A549 (cell line): ENCODE measurements around the gene GLB1L3. TPM values are rescaled to one million over a fixed set of nuclear protein-coding genes. Genes with fewer than 3 reads are reported as not detected.

Source experiments
- ATAC-seq, 2 experiments: fragments of 200-7000 bp in 1 of 2; fragments of >200 bp in 1 of 2; cut with Nextera tagmentation in 1 of 2; cut with Tn5 transposase in 1 of 2; 3 replicates each; pipeline versions ENCODE4 v1.8.0 to v1.9.1; 2018 to 2020; ENCODE audit warnings: mild to moderate bottlenecking in 1 of 2, moderate library complexity in 1 of 2
- CTCF ChIA-PET: fragments of 300-600 bp; sonication (Branson Sonifier 250); formaldehyde crosslinking; extraction: SDS; loops from one replicate; lab custom pipeline; 2021; ENCODE audit warnings: antibody characterized with exemption, inconsistent platforms; lab: Yijun Ruan, JAX
- POLR2A ChIA-PET: fragments of 350-600 bp; formaldehyde crosslinking; extraction: SDS; loops from one replicate; lab custom pipeline; 2021; ENCODE audit warnings: antibody characterized with exemption, inconsistent platforms; lab: Yijun Ruan, JAX
- DNase-seq, 2 experiments: peaks; one replicate each; pipeline versions ENCODE4 v3.0.0 to v3.0.0-alpha.2; 2011 to 2016; ENCODE audit warnings: low read depth in 1 of 2, low spot score in 1 of 2
- FAIRE-seq: peaks from 2 replicates; lab custom pipeline; 2011; peaks lifted over from hg19 to GRCh38; lab: Jason Lieb, UNC
- H3K27ac ChIP-seq, 2 experiments: fragments of >200 bp; sonication (Bioruptor Twin); formaldehyde crosslinking; 3 replicates each; pipeline ENCODE4 v1.5.1; 2016 to 2017
- H3K4me1 ChIP-seq: fragments of >200 bp; sonication (Bioruptor Twin); formaldehyde crosslinking; 3 replicates; pipeline ENCODE4 v1.6.1; 2016
- H3K4me2 ChIP-seq: fragments of >200 bp; sonication (Bioruptor Twin); formaldehyde crosslinking; 3 replicates; pipeline ENCODE4 v1.6.1; 2016
- H3K4me3 ChIP-seq: fragments of >200 bp; sonication (Bioruptor Twin); formaldehyde crosslinking; 3 replicates; pipeline ENCODE4 v1.5.1; 2016
- H3K9me3 ChIP-seq: fragments of >200 bp; sonication (Bioruptor Twin); formaldehyde crosslinking; 3 replicates; pipeline ENCODE4 v1.6.1; 2016
- BHLHE40 ChIP-seq: IDR thresholded peaks from 2 replicates; pipeline ENCODE4 v1.6.1; 2012; ENCODE audit warnings: low read depth, low read length, inconsistent platforms
- CBX8 ChIP-seq: fragments of 200-600 bp; sonication (generic); IDR thresholded peaks from 2 replicates; pipeline ENCODE4 v1.6.1; 2016
- CEBPB ChIP-seq, 2 experiments: fragments of >200 bp in 1 of 2; sonication (Bioruptor Twin) in 1 of 2; formaldehyde crosslinking in 1 of 2; IDR thresholded peaks; 2 replicates each; pipeline ENCODE4 v1.6.1; 2012 to 2016
- CHD4 ChIP-seq: fragments of 200-600 bp; sonication (generic); IDR thresholded peaks from 2 replicates; pipeline ENCODE4 v1.6.1; 2016; ENCODE audit warnings: antibody characterized with exemption, mild to moderate bottlenecking, borderline replicate concordance
- EHF ChIP-seq: fragments of 250-450 bp; sonication (Bioruptor Pico); IDR thresholded peaks from 2 replicates; pipeline ENCODE4 v1.5.0; 2020; ENCODE audit warnings: mild to moderate bottlenecking
- EHMT2 ChIP-seq: fragments of 200-600 bp; sonication (generic); IDR thresholded peaks from 2 replicates; pipeline ENCODE4 v1.6.1; 2016; ENCODE audit warnings: antibody characterized with exemption, low read depth, mild to moderate bottlenecking, moderate library complexity
- ELK1 ChIP-seq: fragments of 150-350 bp; IDR thresholded peaks from 2 replicates; pipeline ENCODE4 v1.6.1; 2014; ENCODE audit warnings: low read depth, mild to moderate bottlenecking, low read length
- EP300 ChIP-seq, 2 experiments: fragments of >200 bp; sonication (Bioruptor Twin); formaldehyde crosslinking; IDR thresholded peaks; 2 replicates in 1 of 2; 3 replicates in 1 of 2; pipeline ENCODE4 v1.6.1; 2016 to 2017
- ESRRA ChIP-seq: fragments of 150-350 bp; IDR thresholded peaks from 2 replicates; pipeline ENCODE4 v1.6.1; 2014; ENCODE audit warnings: mild to moderate bottlenecking, low read length, borderline replicate concordance
- FOSB ChIP-seq: fragments of 250-450 bp; sonication (Bioruptor Pico); IDR thresholded peaks from 2 replicates; pipeline ENCODE4 v1.5.0; 2020; ENCODE audit warnings: mild to moderate bottlenecking, moderate library complexity
- HEYL ChIP-seq: fragments of 250-450 bp; sonication (Bioruptor Pico); IDR thresholded peaks from 2 replicates; pipeline ENCODE4 v1.8.0; 2021; ENCODE audit warnings: mild to moderate bottlenecking, moderate library complexity
- HMGXB4 ChIP-seq: fragments of 250-450 bp; sonication (Bioruptor Pico); IDR thresholded peaks from 2 replicates; pipeline ENCODE4 v1.5.0; 2021; ENCODE audit warnings: mild to moderate bottlenecking, moderate library complexity, borderline replicate concordance
- HOXB5 ChIP-seq: fragments of 250-450 bp; sonication (Bioruptor Pico); IDR thresholded peaks from 2 replicates; pipeline ENCODE4 v1.5.0; 2020; ENCODE audit warnings: mild to moderate bottlenecking, moderate library complexity
- KDM1A ChIP-seq: fragments of 200-600 bp; sonication (generic); IDR thresholded peaks from 2 replicates; pipeline ENCODE4 v1.6.1; 2016; ENCODE audit warnings: low read depth, mild to moderate bottlenecking
- KDM5A ChIP-seq: fragments of 200-600 bp; sonication (generic); IDR thresholded peaks from 2 replicates; pipeline ENCODE4 v1.6.1; 2016; ENCODE audit warnings: antibody characterized with exemption, mild to moderate bottlenecking
- MAZ ChIP-seq: fragments of 150-350 bp; IDR thresholded peaks from 2 replicates; pipeline ENCODE4 v1.6.1; 2014; ENCODE audit warnings: antibody characterized with exemption, low read depth, low read length, borderline replicate concordance
- POLR2A ChIP-seq: IDR thresholded peaks from 2 replicates; pipeline ENCODE4 v1.6.1; 2012; ENCODE audit warnings: mild to moderate bottlenecking, low read length
- POLR2AphosphoS2 ChIP-seq: conservative IDR thresholded peaks from 2 replicates; pipeline ENCODE4 v1.6.1; 2012; ENCODE audit warnings: low read length, improper control_type of control experiment, inconsistent platforms
- RARB ChIP-seq: fragments of 250-450 bp; sonication (Bioruptor Pico); IDR thresholded peaks from 2 replicates; pipeline ENCODE4 v1.8.0; 2021; ENCODE audit warnings: mild to moderate bottlenecking, moderate library complexity
- ZFP36 ChIP-seq: fragments of 450-650 bp; IDR thresholded peaks from 2 replicates; pipeline ENCODE4 v1.6.1; 2014; ENCODE audit warnings: borderline replicate concordance; ENCODE audit not compliant: partially characterized antibody
- ZSCAN20 ChIP-seq: fragments of 250-450 bp; sonication (Bioruptor Pico); IDR thresholded peaks from 2 replicates; pipeline ENCODE4 v1.8.0; 2022; ENCODE audit warnings: mild to moderate bottlenecking, moderate library complexity
- WGBS: methylation state at CpG from one replicate; pipeline ENCODE4 v1.1.6; 2017; ENCODE audit errors: missing lambda C conversion rate; 5-methylcytosine and 5-hydroxymethylcytosine counted together
- polyA plus RNA-seq, 4 experiments: library from polyadenylated mRNA; depleted of rRNA in 3 of 4; stranded (reverse); fragments of >200 nt; fragmentation: RNase III in 1 of 4; extraction: RNeasy Plus Mini Kit Qiagen cat#74134 plus additional on column Dnase treatment in 1 of 4; gene quantifications; 2 replicates in 3 of 4; 3 replicates in 1 of 4; pipeline ENCODE4 v1.2.3, GENCODE V29; 2011 to 2017
- TF ChIP-seq, protein P1 (sequence below): fragments of 200-600 bp; sonication (generic); IDR thresholded peaks from 2 replicates; pipeline ENCODE4 v1.6.1; 2016; ENCODE audit warnings: antibody characterized with exemption, mild to moderate bottlenecking, moderate library complexity

Gene GLB1L3
- polyA plus RNA-seq, 2 of the 4 experiments (the other 2 are of a cell fraction): not detected

DNA sequence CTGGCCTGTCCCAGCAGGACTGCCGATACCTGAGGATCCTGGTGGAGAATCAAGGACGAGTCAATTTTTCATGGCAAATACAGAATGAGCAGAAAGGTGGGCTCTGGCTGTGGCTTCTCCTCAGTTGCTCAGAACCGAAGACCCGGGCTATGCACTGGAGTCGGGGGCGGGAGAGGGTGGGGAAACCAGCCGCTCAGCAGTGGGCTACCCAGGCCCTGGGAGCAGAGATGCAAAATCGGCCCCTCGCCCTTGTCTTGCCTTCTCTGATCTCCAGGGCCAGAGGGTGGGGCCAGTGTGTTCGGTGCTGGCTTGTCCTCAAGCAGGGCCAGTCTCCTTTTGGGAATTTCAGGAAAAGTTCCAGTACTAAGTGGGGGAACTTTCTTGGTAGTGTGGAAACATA, 37.2 kb downstream of the GLB1L3 start:
- ChIA-PET CTCF (no interaction called here), POLR2A (no interaction called here)
- no peaks in the 10 kb centered on the region for H3K4me1 ChIP-seq
- H3K9me3 ChIP-seq: no peaks in the 10 kb centered on the region
- H3K4me3 ChIP-seq: no peak overlapping the region
- ATAC-seq: no peak
- no peak for FAIRE-seq
- H3K4me2 ChIP-seq: no peak overlapping the region
- no peak for DNase-seq
- no peak overlapping the region for H3K27ac ChIP-seq
- whole genome bisulfite sequencing: 55% methylated on average over 2 of the region's 10 CpGs
- TF ChIP-seq HMGXB4 (CRISPR knock-in tag): no peak

GRCh38 chr11:134313821-134314607, 37.8 kb downstream of the GLB1L3 start:
- POLR2A ChIA-PET: no interaction called here
- no peak overlapping the region for H3K4me3 ChIP-seq
- ATAC-seq: 0 out of 6 replicates have a peak, but pooled peaks of 1 of the 2 experiments have one; percentile 34
- no peaks in the 10 kb centered on the region for H3K4me1 ChIP-seq
- FAIRE-seq: no peak
- H3K27ac ChIP-seq: no peak overlapping the region
- TF ChIP-seq, protein P1, sequence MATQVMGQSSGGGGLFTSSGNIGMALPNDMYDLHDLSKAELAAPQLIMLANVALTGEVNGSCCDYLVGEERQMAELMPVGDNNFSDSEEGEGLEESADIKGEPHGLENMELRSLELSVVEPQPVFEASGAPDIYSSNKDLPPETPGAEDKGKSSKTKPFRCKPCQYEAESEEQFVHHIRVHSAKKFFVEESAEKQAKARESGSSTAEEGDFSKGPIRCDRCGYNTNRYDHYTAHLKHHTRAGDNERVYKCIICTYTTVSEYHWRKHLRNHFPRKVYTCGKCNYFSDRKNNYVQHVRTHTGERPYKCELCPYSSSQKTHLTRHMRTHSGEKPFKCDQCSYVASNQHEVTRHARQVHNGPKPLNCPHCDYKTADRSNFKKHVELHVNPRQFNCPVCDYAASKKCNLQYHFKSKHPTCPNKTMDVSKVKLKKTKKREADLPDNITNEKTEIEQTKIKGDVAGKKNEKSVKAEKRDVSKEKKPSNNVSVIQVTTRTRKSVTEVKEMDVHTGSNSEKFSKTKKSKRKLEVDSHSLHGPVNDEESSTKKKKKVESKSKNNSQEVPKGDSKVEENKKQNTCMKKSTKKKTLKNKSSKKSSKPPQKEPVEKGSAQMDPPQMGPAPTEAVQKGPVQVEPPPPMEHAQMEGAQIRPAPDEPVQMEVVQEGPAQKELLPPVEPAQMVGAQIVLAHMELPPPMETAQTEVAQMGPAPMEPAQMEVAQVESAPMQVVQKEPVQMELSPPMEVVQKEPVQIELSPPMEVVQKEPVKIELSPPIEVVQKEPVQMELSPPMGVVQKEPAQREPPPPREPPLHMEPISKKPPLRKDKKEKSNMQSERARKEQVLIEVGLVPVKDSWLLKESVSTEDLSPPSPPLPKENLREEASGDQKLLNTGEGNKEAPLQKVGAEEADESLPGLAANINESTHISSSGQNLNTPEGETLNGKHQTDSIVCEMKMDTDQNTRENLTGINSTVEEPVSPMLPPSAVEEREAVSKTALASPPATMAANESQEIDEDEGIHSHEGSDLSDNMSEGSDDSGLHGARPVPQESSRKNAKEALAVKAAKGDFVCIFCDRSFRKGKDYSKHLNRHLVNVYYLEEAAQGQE: no peak
- no peak for TF ChIP-seq MAZ
- no peak for TF ChIP-seq ZFP36
- TF ChIP-seq FOSB: no peak
- no peak for TF ChIP-seq HOXB5 (CRISPR knock-in tag)
- no peak for TF ChIP-seq CHD4
- TF ChIP-seq KDM5A: no peak
- TF ChIP-seq, all 56 proteins: peak for 0
- CTCF ChIA-PET: no interaction called here
- WGBS: 46% methylated on average over 9 of the region's 9 CpGs
- Histone ChIP-seq H3K4me2 (no peak overlapping the region), H3K9me3 (no peaks in the 10 kb centered on the region)
- no peak for DNase-seq

DNA sequence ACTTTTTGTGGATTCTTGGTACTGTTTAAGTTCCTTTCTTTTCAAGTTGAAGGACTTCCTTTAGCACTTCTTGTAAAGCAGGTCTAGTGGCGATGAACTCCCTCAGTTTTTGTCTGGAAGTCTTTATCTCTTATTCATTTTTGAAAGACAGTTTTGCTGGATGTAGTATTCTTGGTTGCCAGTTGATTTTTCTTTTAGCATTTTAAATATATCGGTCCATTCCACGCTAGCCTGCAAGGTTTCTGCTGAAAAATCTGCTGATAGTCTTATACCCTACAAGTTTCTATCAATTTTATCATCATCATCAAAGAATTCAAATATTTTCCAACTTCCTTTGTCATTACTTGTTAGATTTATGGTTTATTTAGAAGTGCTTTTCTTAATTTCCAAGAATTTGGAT, 40.9 kb downstream of the GLB1L3 start:
- 9% methylated on average over 3 of the region's 3 CpGs for whole genome bisulfite sequencing
- ChIA-PET CTCF (no interaction called here), POLR2A (no interaction called here)
- FAIRE-seq: no peak
- ATAC-seq: no peak
- Histone ChIP-seq H3K4me2 (no peak overlapping the region), H3K9me3 (no peaks in the 10 kb centered on the region; the same call in 2 of the 3 replicates), H3K4me3 (no peak overlapping the region), H3K4me1 (no peaks in the 10 kb centered on the region), H3K27ac (no peak overlapping the region)
- DNase-seq: no peak
- TF ChIP-seq EHMT2 (no peak), CHD4 (no peak), POLR2A (no peak), ZSCAN20 (CRISPR knock-in tag) (no peak), KDM1A (no peak), RARB (CRISPR knock-in tag) (no peak), HEYL (CRISPR knock-in tag) (no peak), CBX8 (no peak), ZFP36 (no peak), BHLHE40 (no peak), ESRRA (no peak), KDM5A (no peak), EHF (CRISPR knock-in tag) (no peak), EP300 (IDR thresholded peaks at IDR 0.05) (no peak), POLR2AphosphoS2 (no peak), CEBPB (IDR thresholded peaks at IDR 0.05) (no peak), ELK1 (no peak)
- TF ChIP-seq, protein P1: no peak
